ENCODE results near the gene HS6ST2. TPM values are rescaled to one million over a fixed set of nuclear protein-coding genes. Genes with fewer than 3 reads are reported as not detected.
"Not testable (repeated sequence)": the region's sequence is repeated elsewhere in the genome, so short reads cannot be mapped to it uniquely, and the experiment has no call there.

The HS6ST2 gene
- total RNA-seq, 1 experiment from 2014 or later, result not detected

- Histone ChIP-seq H4K20me1 (ENCODE audit: insufficient read depth, low read depth, low read length) (no peaks in the 10 kb centered on the region), H3K79me2 (ENCODE audit: low read length) (no peaks in the 10 kb centered on the region), H3K27me3 (ENCODE audit: low read length) (no peaks in the 10 kb centered on the region), H3K9me3 (ENCODE audit: low read length) (no peaks in the 10 kb centered on the region), H3K27ac (ENCODE audit: low read length) (no peak overlapping the region), H3K4me3 (ENCODE audit: low read length) (no peak overlapping the region), H3K9ac (ENCODE audit: low read length) (no peak overlapping the region), H2AFZ (ENCODE audit: low read length) (no peak overlapping the region), H3K4me1 (ENCODE audit: low read length) (no peaks in the 10 kb centered on the region), H3K4me2 (ENCODE audit: low read depth, low read length, poor library complexity, severe bottlenecking) (no peak overlapping the region), H3K9me2 (replicated peaks; ENCODE audit: insufficient read depth, low read length) (no peaks in the 10 kb centered on the region), H3K36me3 (ENCODE audit: insufficient read depth, low read length) (no peaks in the 10 kb centered on the region)
- DNase-seq, result no peak
Measured at GRCh38 chrX:132918523-132918922, 39.9 kb downstream of the HS6ST2 start.

- H2AFZ ChIP-seq (ENCODE audit: low read length), result no peak overlapping the region
- H3K9me2 ChIP-seq (replicated peaks; ENCODE audit: insufficient read depth, low read length), result no peaks in the 10 kb centered on the region
- no peak overlapping the region for H3K4me3 ChIP-seq (ENCODE audit: low read length)
- DNase-seq, result no peak
- no peaks in the 10 kb centered on the region for H3K27me3 ChIP-seq (ENCODE audit: low read length)
- no peak overlapping the region for H3K4me2 ChIP-seq (ENCODE audit: low read depth, low read length, poor library complexity, severe bottlenecking)
- no peaks in the 10 kb centered on the region for H4K20me1 ChIP-seq (ENCODE audit: insufficient read depth, low read depth, low read length)
- no peaks in the 10 kb centered on the region for H3K9me3 ChIP-seq (ENCODE audit: low read length)
- no peaks in the 10 kb centered on the region for H3K36me3 ChIP-seq (ENCODE audit: insufficient read depth, low read length)
- H3K79me2 ChIP-seq (ENCODE audit: low read length), result no peaks in the 10 kb centered on the region
- H3K4me1 ChIP-seq (ENCODE audit: low read length), result no peaks in the 10 kb centered on the region
- H3K9ac ChIP-seq (ENCODE audit: low read length), result no peak overlapping the region
- no peak overlapping the region for H3K27ac ChIP-seq (ENCODE audit: low read length)
Measured at GRCh38 chrX:132916349-132916748, 42.1 kb downstream of the HS6ST2 start.

GRCh38 chrX:132909643-132910042 is 48.8 kb downstream of the HS6ST2 start:
- Histone ChIP-seq H3K4me3 (ENCODE audit: low read length) (no peak overlapping the region), H3K79me2 (ENCODE audit: low read length) (no peaks in the 10 kb centered on the region), H3K9me2 (replicated peaks; ENCODE audit: insufficient read depth, low read length) (no peaks in the 10 kb centered on the region), H3K4me2 (ENCODE audit: low read depth, low read length, poor library complexity, severe bottlenecking) (no peak overlapping the region), H4K20me1 (ENCODE audit: insufficient read depth, low read depth, low read length) (no peaks in the 10 kb centered on the region), H3K9ac (ENCODE audit: low read length) (no peak overlapping the region), H3K4me1 (ENCODE audit: low read length) (no peaks in the 10 kb centered on the region), H3K27ac (ENCODE audit: low read length) (no peak overlapping the region), H3K9me3 (ENCODE audit: low read length) (no peaks in the 10 kb centered on the region), H3K36me3 (ENCODE audit: insufficient read depth, low read length) (no peaks in the 10 kb centered on the region), H3K27me3 (ENCODE audit: low read length) (no peaks in the 10 kb centered on the region), H2AFZ (ENCODE audit: low read length) (no peak overlapping the region)
- no peak for DNase-seq

DNA sequence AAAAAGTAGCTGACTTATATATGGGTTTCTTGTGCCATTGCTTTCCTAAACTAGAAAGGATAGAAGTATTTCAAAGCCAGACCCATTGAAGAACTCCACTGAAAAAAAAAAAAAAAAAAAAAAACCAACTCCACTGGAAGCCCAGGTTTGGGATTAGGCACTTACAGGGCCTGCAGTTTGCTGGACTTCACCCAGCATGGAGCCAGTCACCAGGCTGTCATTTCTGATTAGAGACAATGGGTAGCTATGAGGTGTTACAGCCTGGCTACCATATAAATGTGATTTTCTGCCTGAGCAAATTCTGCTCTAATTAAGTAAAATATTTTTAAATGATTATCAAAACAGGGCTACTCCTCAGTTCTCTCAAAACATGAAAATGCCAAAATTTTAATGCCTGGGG is 49.5 kb downstream of the HS6ST2 start:
- H4K20me1 ChIP-seq (ENCODE audit: insufficient read depth, low read depth, low read length), result no peaks in the 10 kb centered on the region
- H3K9me2 ChIP-seq (replicated peaks; ENCODE audit: insufficient read depth, low read length), result no peaks in the 10 kb centered on the region
- no peak overlapping the region for H3K9ac ChIP-seq (ENCODE audit: low read length)
- no peaks in the 10 kb centered on the region for H3K27me3 ChIP-seq (ENCODE audit: low read length)
- H3K27ac ChIP-seq (ENCODE audit: low read length), result no peak overlapping the region
- H3K4me1 ChIP-seq (ENCODE audit: low read length), result no peaks in the 10 kb centered on the region
- no peaks in the 10 kb centered on the region for H3K79me2 ChIP-seq (ENCODE audit: low read length)
- no peak overlapping the region for H3K4me2 ChIP-seq (ENCODE audit: low read depth, low read length, poor library complexity, severe bottlenecking)
- no peak overlapping the region for H3K4me3 ChIP-seq (ENCODE audit: low read length)
- DNase-seq, result no peak
- H2AFZ ChIP-seq (ENCODE audit: low read length), result no peak overlapping the region
- no peaks in the 10 kb centered on the region for H3K36me3 ChIP-seq (ENCODE audit: insufficient read depth, low read length)
- H3K9me3 ChIP-seq (ENCODE audit: low read length), result no peaks in the 10 kb centered on the region

DNA sequence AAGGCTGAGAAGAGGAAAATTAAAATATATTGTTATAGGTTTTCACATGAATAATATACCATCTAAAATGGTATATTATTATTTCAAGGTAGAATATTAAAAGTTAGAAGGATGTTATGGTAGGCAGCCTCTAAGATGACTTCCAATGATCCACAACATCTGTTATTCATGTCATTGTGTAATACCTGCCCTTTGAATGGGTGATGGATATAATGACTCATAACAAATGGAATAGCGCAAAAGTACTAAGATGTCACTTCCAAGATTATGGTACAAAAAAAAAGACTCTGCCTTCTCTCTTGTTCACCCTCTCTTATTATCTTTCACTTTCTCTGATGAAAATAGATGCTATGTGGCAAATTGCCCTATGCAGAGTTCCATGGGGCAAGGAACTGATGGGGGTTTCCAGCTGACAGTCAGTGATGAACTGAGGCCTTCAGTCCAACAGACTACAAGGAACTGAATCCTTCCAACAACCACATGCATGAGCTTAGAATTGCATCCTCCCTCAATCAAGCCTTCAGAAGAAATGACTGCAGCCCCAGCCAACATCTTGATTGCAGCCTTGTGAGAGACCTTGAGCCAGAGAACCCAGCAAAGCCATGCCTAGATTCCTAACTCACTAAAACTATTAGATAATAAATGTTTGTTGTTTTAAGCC is 57.7 kb downstream of the HS6ST2 start:
- Histone ChIP-seq H3K9me2 (replicated peaks; ENCODE audit: insufficient read depth, low read length) (no peaks in the 10 kb centered on the region), H2AFZ (ENCODE audit: low read length) (no peak overlapping the region), H3K27ac (ENCODE audit: low read length) (no peak overlapping the region), H3K27me3 (ENCODE audit: low read length) (no peaks in the 10 kb centered on the region), H3K9ac (ENCODE audit: low read length) (no peak overlapping the region), H3K4me2 (ENCODE audit: low read depth, low read length, poor library complexity, severe bottlenecking) (no peak overlapping the region), H3K9me3 (ENCODE audit: low read length) (no peaks in the 10 kb centered on the region), H3K36me3 (ENCODE audit: insufficient read depth, low read length) (no peaks in the 10 kb centered on the region), H3K79me2 (ENCODE audit: low read length) (no peaks in the 10 kb centered on the region), H3K4me3 (ENCODE audit: low read length) (no peak overlapping the region), H3K4me1 (ENCODE audit: low read length) (no peaks in the 10 kb centered on the region), H4K20me1 (ENCODE audit: insufficient read depth, low read depth, low read length) (no peaks in the 10 kb centered on the region)
- no peak for DNase-seq

GRCh38 chrX:132887569-132887968 is 70.9 kb downstream of the HS6ST2 start:
- Histone ChIP-seq H3K27me3 (ENCODE audit: low read length) (no peaks in the 10 kb centered on the region), H3K4me1 (ENCODE audit: low read length) (no peaks in the 10 kb centered on the region), H3K9me3 (ENCODE audit: low read length) (no peaks in the 10 kb centered on the region), H2AFZ (ENCODE audit: low read length) (no peak overlapping the region), H3K9me2 (replicated peaks; ENCODE audit: insufficient read depth, low read length) (no peaks in the 10 kb centered on the region), H3K4me2 (ENCODE audit: low read depth, low read length, poor library complexity, severe bottlenecking) (no peak overlapping the region), H3K27ac (ENCODE audit: low read length) (no peak overlapping the region), H3K36me3 (ENCODE audit: insufficient read depth, low read length) (no peaks in the 10 kb centered on the region), H4K20me1 (ENCODE audit: insufficient read depth, low read depth, low read length) (no peaks in the 10 kb centered on the region), H3K9ac (ENCODE audit: low read length) (no peak overlapping the region), H3K4me3 (ENCODE audit: low read length) (no peak overlapping the region), H3K79me2 (ENCODE audit: low read length) (no peaks in the 10 kb centered on the region)
- DNase-seq, result no peak

DNA sequence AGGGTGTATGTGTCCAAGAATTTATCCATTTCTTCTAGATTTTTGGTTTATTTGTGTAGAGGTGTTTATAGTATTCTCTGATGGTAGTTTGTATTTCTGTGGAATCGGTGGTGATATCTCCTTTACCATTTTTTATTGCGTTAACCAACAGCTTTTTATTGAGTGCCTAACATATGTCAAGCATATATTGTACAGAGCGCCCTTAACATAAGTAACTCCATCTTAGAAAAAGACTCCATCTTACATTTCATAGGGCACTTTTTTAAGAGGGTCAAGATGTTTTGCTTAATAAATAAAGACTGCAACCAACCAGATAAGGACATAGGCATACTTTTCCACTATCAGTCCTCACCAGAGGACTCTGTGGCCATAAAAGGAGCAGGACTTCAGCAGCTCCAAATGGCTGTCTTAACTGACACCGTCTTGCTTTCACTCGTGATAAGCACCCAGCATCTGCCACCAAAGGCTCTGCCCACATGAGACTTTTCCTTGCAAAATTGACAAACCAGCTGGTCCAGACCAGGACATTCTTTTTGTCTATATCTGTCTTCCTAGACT is 75.0 kb downstream of the HS6ST2 start:
- Histone ChIP-seq H3K4me1 (ENCODE audit: low read length) (no peaks in the 10 kb centered on the region), H3K9me3 (ENCODE audit: low read length) (no peaks in the 10 kb centered on the region), H3K9ac (ENCODE audit: low read length) (no peak overlapping the region), H4K20me1 (ENCODE audit: insufficient read depth, low read depth, low read length) (no peaks in the 10 kb centered on the region), H3K79me2 (ENCODE audit: low read length) (no peaks in the 10 kb centered on the region), H3K27me3 (ENCODE audit: low read length) (no peaks in the 10 kb centered on the region), H3K4me3 (ENCODE audit: low read length) (no peak overlapping the region), H3K9me2 (replicated peaks; ENCODE audit: insufficient read depth, low read length) (no peaks in the 10 kb centered on the region), H3K27ac (ENCODE audit: low read length) (no peak overlapping the region), H3K36me3 (ENCODE audit: insufficient read depth, low read length) (no peaks in the 10 kb centered on the region), H2AFZ (ENCODE audit: low read length) (no peak overlapping the region), H3K4me2 (ENCODE audit: low read depth, low read length, poor library complexity, severe bottlenecking) (no peak overlapping the region)
- no peak for DNase-seq

DNA sequence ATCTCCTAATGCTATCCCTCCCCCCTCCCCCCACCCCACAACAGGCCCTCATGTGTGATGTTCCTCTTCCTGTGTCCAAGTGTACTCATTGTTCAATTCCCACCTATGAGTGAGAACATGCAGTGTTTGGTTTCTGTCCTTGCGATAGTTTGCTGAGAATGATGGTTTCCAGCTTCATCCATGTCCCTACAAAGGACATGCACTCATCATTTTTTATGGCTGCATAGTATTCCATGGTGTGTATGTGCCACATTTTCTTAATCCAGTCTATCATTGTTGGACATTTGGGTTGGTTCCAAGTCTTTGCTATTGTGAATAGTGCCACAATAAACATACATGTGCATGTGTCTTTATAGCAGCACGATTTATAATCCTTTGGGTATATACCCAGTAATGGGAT is 77.7 kb downstream of the HS6ST2 start:
- H3K4me3 ChIP-seq (ENCODE audit: low read length); H3K9me2 ChIP-seq (replicated peaks; ENCODE audit: insufficient read depth, low read length); H3K9ac ChIP-seq (ENCODE audit: low read length); H3K27me3 ChIP-seq (ENCODE audit: low read length); H3K36me3 ChIP-seq (ENCODE audit: insufficient read depth, low read length); H3K4me1 ChIP-seq (ENCODE audit: low read length); H3K4me2 ChIP-seq (ENCODE audit: low read depth, low read length, poor library complexity, severe bottlenecking); H3K9me3 ChIP-seq (ENCODE audit: low read length); H4K20me1 ChIP-seq (ENCODE audit: insufficient read depth, low read depth, low read length); H3K79me2 ChIP-seq (ENCODE audit: low read length); DNase-seq; H3K27ac ChIP-seq (ENCODE audit: low read length); H2AFZ ChIP-seq (ENCODE audit: low read length): not testable (repeated sequence)
